Heart left ventricle (tissue), 13 donors: ENCODE measurements around the gene DLD.

Experiments used
- CTCF ChIP-seq, 12 donors: fragments of 200-600 bp; sonication (generic) in 4 of 12; IDR thresholded peaks; one replicate each; pipeline versions ENCODE4 v1.5.0 to v1.8.0; 2018 to 2022; ENCODE audit warnings: antibody characterized with exemption in 12 of 12, mild to moderate bottlenecking in 5 of 12
- POLR2A ChIP-seq, 2 donors: fragments of 450-650 bp; IDR thresholded peaks; one replicate each; pipeline ENCODE4 v1.6.1; 2017; ENCODE audit warnings: antibody characterized with exemption in 2 of 2, mild to moderate bottlenecking in 2 of 2, moderate library complexity in 2 of 2
- donor health status: ischemic (EF 13 %, LVEDD 7.1; RV severe dilation, severe dysfunction).
- donor health status: DM: no; HTN: yes; CAD: no.
- donor health status: DM: no; HTN: no; CAD: no.
- donor health status: ischemic (EF 25% LVEDD 6.9; RV normal size, moderate dysfunction).
- donor health status: ischemic (EF 25% LVEDD 5.7; RV mildly dilated, moderate dysfunction).
- donor health status: ischemic (EF 35%, LVEDD 5.7; RV mildly dilated, moderate dysfunction).
- donor health status: nonischemic (EF 11% LVEDD 7.7; RV severe dilation, severe dysfunction).
- donor health status: DM: yes; HTN: yes; CAD: no.
- donor health status: PGD.
- donor health status: ischemic (EF 29% LVEDD 5.4; RV normal size, mild dysfunction).
- donor health status: nonischemic (EF 23%, LVEDD 6.1; RV moderate dilation, normal function).

- TF ChIP-seq CTCF (IDR thresholded peaks at IDR 0.05) (no peak), POLR2A (IDR thresholded peaks at IDR 0.05) (no peak)
Observed at GRCh38 chr7:107937531-107937930, 46.5 kb downstream of the DLD start.
